ENCODE measurements around the gene INPP5D. TPM values are rescaled to one million over a fixed set of nuclear protein-coding genes. Genes with fewer than 3 reads are reported as not detected.

INPP5D gene
- total RNA-seq, 1 experiment from 2014 or later, result 12.7 TPM

DNA sequence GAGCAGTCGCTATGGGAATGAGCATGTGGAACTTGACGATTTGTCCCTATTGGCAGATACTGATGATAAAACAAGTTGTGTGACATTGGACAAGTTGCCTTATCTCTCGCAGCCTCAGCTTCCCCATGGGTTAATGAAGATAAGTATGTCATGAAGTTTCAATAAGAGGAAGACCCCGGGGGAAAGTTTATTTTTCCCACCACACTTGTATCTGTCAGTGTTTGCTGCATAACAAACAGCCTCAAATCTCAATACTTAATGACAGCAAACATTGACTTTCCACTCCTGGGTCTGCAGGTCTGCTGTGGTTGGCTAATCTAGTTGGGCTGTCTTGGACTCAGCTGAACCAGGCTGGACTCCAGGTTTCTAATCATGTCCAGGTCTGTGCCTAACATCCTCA, 45.8 kb downstream of the INPP5D start:
- Histone ChIP-seq H2BK20ac (ENCODE audit: low read depth, low read length, poor library complexity, severe bottlenecking) (no peak overlapping the region), H3K4me1 (ENCODE audit: insufficient read depth, low read length) (no peaks in the 10 kb centered on the region), H2BK15ac (ENCODE audit: low read depth, low read length) (no peak overlapping the region), H4K8ac (replicated peaks; ENCODE audit: insufficient read length, low read depth, low read length) (no peak overlapping the region), H4K5ac (ENCODE audit: insufficient read length, low read depth, low read length) (no peak overlapping the region), H2AFZ (ENCODE audit: low read length) (no peak overlapping the region), H2BK12ac (ENCODE audit: insufficient read length, low read depth, low read length) (no peak overlapping the region), H4K20me1 (ENCODE audit: control insufficient read depth, insufficient read depth, insufficient read length) (no peaks in the 10 kb centered on the region), H3K79me2 (ENCODE audit: insufficient read depth, low read length) (no peaks in the 10 kb centered on the region), H3K27ac (ENCODE audit: insufficient read length, low read depth, low read length) (no peak overlapping the region), H3K4ac (ENCODE audit: low read depth, low read length) (no peak overlapping the region), H3K23ac (ENCODE audit: insufficient read length, low read depth, low read length) (no peak overlapping the region), H3K27me3 (ENCODE audit: insufficient read depth, low read length) (no peaks in the 10 kb centered on the region), H3K56ac (ENCODE audit: insufficient read length, low read depth, low read length) (no peak overlapping the region), H2AK5ac (ENCODE audit: insufficient read length, low read length) (no peak overlapping the region), H2BK5ac (ENCODE audit: insufficient read length, low read length) (no peak overlapping the region), H3K9me3 (ENCODE audit: control insufficient read depth, low read depth, low read length) (no peaks in the 10 kb centered on the region), H3K9ac (ENCODE audit: extremely low read depth, insufficient read length, low read length) (no peak overlapping the region), H3K18ac (ENCODE audit: insufficient read length, low read depth, low read length) (no peak overlapping the region), H3K23me2 (ENCODE audit: insufficient read length, low read depth, low read length, poor library complexity, severe bottlenecking) (no peaks in the 10 kb centered on the region), H3K4me2 (ENCODE audit: insufficient read depth, insufficient read length, low read length) (no peak overlapping the region), H3K79me1 (ENCODE audit: insufficient read depth, low read depth, low read length, poor library complexity, severe bottlenecking) (no peaks in the 10 kb centered on the region), H3K14ac (ENCODE audit: insufficient read depth, low read length) (no peak overlapping the region), H2BK120ac (ENCODE audit: low read depth, low read length, poor library complexity, severe bottlenecking) (no peak overlapping the region), H3T11ph (ENCODE audit: low read length) (no peak overlapping the region), H4K91ac (ENCODE audit: insufficient read length, low read depth, low read length) (no peak overlapping the region)
- DNase-seq, result no peak
- TF ChIP-seq, protein P1, sequence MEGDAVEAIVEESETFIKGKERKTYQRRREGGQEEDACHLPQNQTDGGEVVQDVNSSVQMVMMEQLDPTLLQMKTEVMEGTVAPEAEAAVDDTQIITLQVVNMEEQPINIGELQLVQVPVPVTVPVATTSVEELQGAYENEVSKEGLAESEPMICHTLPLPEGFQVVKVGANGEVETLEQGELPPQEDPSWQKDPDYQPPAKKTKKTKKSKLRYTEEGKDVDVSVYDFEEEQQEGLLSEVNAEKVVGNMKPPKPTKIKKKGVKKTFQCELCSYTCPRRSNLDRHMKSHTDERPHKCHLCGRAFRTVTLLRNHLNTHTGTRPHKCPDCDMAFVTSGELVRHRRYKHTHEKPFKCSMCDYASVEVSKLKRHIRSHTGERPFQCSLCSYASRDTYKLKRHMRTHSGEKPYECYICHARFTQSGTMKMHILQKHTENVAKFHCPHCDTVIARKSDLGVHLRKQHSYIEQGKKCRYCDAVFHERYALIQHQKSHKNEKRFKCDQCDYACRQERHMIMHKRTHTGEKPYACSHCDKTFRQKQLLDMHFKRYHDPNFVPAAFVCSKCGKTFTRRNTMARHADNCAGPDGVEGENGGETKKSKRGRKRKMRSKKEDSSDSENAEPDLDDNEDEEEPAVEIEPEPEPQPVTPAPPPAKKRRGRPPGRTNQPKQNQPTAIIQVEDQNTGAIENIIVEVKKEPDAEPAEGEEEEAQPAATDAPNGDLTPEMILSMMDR (conservative IDR thresholded peaks at IDR 0.05), result no peak
- H3K4me3 Mint-ChIP-seq, result no peak overlapping the region
- H3K27ac Mint-ChIP-seq, result no peak overlapping the region
- H3K9me3 Mint-ChIP-seq, result peaks cover 0 to 6% of the 10 kb centered on the region in 2 experiments; a peak in 2 of 5 replicates
- peaks cover 6% of the 10 kb centered on the region for H3K27me3 Mint-ChIP-seq (ENCODE audit: low read depth)
- H3K36me3 Mint-ChIP-seq (ENCODE audit: insufficient read depth in 1 of 3, low read depth in 3 of 3), result no peaks in the 10 kb centered on the region
- H3K4me1 Mint-ChIP-seq, result 0 out of 4 replicates have a peak, but pooled peaks cover 0 to 4% of the 10 kb centered on the region in 2 experiments
- no CpG with 5 or more reads among the region's 4 CpGs for WGBS (ENCODE audit: extremely low coverage, insufficient read length, low lambda C conversion rate)
